ENCODE results near the gene MAPKAP1. TPM values are rescaled to one million over a fixed set of nuclear protein-coding genes. Genes with fewer than 3 reads are reported as not detected.

The MAPKAP1 gene
- total RNA-seq, 1 donor from 2014 or later = 35.9 TPM

DNA sequence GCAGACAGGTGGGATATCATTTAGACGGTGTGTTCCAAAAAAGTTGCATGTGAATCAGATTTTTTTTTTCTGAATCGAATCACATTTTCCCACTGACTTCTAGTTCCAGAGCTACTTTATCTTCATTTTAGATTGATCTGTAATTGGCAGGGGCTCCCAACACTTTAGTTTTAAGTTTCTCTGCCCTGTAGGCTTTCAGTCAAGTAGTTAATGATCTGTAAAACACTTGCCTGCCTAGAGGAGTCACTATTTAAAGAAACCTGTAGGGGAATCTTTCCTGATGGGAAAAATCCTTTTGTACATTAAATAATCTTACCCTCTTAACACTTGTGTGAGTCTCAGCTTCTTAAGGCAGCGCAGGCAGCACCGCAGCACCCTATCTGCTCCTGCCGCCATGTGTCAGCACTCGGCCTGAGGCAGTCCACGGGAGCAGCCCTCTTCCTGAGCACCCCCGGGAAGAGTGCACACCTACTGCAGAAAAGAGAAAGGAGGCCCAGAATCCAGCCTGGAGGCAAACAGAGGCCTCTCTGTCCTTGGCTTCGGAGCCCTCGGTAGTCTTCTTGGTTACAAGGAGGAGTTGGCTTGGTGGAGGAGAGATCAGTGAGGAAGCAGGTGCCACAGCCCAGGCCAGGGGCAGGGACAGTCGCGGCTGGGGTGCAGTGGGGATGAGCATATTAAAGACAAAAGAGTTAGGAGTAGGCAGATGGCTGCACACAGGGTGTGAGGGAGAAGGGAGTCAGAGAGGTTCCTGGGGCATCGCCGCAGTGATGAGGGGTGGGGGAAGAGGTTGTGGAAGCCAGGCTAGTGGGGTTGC lies 236.0 kb downstream of the MAPKAP1 start:
- DNase-seq (ENCODE audit: low spot score in 2 of 2) (no peak), FAIRE-seq (no peak)

DNA sequence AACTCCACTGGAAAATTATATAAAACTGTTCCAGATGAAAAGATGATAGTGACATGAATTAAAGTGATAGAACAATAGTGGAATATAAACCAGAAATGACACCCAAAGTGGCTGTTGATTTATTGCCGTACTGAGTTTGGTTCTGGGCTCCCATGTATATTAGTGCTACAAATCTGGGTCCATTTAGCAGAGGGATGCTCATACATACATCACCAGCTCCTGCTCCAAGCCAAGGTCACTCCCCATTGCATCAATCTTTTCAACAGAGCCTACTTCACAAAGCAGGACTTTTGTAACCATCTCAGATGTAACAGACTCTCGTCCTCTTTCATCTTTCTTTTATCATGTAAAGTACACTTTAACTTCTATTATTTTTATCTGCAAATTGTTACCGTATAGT lies 236.8 kb downstream of the MAPKAP1 start:
- FAIRE-seq = no peak
- no peak for DNase-seq (ENCODE audit: low spot score in 2 of 2)

DNA sequence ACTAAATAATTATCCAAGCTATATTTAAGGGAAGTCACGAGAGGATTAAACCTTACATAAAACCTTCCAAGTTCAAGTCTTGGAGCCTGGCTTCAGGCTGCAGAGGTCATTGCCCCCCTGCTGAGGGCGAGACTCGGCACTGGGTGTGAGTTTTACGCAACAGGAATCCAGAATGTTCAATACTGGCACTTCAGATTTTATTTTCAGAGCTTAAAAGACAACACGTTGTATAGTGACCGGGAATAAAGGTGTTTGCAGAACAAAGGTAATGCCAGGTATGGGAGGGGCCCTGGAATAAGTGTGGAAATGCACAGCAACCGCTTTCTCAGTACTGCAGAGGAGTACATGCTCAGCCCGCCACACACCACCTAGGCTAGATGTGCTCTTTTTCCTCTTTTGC lies 238.4 kb downstream of the MAPKAP1 start:
- DNase-seq (ENCODE audit: low spot score in 2 of 2) = no peak
- no peak for FAIRE-seq

DNA sequence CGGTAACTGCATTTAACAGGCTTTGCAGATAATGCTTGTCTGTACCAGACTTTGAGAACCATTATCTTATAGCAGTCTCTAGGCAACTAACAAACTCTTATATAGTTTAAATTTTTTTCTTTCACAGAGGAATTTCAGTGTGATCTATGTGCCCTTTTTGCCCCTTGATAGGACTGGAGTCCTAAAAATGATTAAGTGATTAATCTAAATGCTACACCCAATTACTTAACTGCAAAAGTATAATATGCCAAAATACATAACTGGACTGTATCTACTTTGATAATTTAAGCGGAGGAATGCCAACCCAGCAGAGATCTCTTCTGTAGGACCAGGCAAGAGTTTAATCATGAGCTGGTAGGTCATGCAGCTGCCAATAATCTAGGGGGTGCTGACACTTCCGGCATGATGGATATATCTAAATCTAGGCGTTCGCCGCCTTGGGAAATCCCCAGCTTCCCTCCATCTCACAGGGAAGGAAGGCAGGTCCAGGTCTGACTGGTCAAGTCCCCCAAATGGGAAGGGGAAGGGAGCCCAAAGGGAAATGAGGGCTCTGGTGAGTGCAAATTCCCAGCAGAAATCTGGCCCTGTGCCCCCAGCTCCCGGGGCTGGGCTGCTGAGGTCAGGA lies 239.8 kb downstream of the MAPKAP1 start:
- DNase-seq (ENCODE audit: low spot score in 2 of 2) (no peak), FAIRE-seq (no peak)

DNA sequence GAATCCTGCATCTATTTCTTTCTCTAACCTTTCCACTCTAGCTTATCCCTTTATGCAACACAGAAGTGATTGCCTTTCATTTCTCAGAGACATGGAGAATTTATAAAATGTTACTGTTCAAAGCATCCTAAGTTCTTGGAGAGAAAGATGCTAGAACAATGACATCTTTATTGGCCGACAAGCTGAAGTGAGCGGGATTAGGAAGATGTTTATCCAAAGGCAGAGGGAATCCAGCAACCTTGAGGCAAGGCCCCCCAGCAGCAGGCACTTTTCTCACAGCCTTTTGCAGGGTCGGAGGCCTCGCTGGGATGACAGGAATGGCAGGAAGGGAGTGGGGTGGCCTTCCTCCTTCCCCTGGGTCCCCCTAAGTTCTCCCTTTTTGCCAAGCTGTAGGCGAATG lies 240.6 kb downstream of the MAPKAP1 start:
- DNase-seq (ENCODE audit: low spot score in 2 of 2) = no peak
- no peak for FAIRE-seq

DNA sequence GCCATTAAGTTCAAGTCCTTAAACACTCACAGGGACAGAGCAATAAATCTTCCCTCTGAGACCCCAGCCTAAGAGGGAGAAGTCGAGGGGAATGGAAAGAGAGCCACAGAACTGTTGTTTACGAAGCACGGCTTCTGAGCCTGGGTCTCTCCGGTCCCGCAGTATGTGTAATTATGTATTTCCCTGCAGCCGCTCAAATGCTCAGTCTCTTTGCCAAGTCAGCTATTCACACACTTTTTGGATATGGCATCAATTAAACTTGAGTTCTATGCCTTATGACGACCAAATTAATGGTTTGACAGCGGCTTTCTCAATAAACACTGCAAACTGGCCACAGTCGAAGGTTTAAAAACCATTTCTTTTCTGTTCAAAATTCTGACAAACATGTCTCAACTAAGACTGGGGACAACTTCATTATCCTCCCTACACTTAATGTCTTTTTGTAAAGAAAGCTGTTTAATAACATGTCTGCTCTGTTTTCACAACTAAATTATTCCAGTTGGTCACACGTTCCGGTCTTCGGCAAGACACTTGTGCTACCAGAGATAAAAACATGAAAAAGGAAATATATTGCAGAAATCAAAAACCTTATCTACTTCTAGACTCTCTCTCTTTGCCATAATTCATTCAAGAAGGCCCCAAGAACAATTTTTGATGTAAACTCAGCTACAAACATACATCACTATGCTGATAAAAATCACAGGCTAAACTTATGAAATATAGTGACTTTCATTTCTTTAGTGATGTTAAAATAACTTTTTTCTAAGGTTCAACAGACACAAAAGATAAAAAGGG lies 242.2 kb downstream of the MAPKAP1 start:
- no peak for FAIRE-seq
- no peak for DNase-seq (ENCODE audit: low spot score in 2 of 2)

DNA sequence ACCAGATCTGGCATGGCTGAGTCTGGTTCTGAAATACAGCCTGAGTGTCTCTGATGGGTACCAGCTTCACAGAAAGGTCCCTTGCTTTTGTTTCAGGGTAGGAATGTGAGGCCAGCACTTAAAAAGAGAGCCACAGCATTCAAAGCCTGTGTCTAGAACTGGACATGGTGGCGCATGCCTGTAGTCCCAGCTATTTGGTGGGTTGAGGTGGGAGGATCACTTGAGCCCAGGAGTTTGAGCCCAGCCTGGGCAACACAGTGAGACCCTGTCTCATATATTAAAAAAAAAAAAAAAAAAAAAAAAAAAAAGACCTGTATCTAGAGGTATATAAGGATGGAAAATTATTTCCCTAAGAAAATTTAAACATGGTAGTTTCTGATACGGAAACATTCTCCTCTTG lies 243.1 kb downstream of the MAPKAP1 start:
- DNase-seq (ENCODE audit: low spot score in 2 of 2) (no peak), FAIRE-seq (no peak)

DNA sequence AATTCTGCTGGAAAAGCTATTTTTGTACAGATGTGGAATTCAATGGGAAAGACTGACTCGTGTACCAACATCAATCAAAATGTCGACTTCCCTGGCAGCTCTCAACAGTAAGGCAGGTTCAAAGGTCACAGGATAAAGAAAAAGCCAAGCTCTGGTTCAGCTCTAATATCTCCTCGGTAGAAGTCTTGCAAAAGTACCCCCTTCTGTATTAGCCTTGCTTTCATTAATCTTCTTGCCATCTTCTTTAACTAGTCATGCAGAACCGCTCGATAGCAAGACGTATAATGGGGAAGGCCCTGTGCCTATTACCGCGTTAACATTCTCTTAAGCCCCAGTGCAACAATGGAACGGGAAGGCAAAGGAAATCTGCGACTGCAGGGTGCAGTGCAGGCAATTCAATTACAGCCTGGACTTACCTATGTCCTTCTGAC lies 244.1 kb downstream of the MAPKAP1 start:
- FAIRE-seq (no peak), DNase-seq (ENCODE audit: low spot score in 2 of 2) (no peak)

DNA sequence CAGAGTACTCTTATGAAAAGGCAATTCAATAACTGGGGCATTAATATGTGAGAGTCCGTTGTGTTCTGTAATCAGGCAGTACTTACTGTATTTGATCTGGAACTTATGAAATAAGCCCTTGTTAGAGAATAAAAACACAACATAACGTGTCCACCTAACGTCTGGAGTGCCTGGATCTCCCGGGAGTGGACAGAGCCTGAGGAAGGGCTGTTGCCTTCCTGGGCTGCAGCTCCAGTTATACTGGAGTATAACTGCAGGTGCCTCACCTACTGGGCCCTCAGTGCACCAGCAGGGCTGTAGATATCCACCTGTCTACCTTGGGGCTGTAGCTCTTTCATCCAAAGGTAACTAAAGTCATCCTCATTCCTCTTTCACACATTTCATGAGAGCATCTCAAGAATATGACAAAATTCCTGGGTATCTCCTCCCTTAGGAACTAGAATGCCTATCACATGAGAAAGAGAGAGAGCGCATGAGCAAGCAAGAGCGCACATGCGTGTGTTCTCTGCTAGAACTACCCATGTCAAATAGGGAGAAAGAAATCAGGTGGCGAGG lies 245.3 kb downstream of the MAPKAP1 start:
- FAIRE-seq (no peak), DNase-seq (ENCODE audit: low spot score in 2 of 2) (no peak)

DNA sequence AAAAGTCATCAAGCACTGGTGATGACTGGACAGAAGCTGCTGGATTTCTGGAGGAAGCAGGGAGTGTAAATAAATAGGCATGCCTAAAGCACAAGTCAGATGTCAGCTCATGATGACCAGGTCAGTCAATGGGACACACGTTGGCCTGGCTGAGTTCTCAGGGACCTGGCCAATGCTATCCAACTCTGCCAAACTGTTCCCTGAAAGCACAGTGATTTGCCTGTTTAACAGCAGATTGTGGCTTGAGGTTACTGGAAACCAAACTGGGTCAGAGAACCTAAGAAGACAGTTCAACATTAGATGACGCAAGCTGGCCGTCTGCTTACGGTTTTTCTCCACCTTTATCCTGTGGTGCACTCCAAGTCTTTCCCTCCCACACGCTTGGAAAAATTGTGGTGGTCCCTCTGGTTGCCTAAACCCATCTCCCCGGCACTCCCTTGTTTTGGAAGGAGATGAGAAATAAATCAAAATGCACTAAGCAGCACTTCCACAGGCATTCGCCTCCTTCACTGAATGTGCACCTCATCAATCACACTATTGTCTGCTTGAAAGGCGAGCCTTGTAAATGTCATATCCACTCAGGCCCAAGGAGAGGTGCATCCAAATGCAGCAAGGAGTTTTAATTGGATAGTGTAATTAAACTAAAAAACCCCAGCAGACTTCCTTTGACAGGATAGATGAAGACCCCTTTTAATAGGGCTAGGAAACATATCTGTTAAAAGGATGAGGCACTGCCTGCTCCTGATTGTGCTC lies 245.9 kb downstream of the MAPKAP1 start:
- DNase-seq (ENCODE audit: low spot score in 2 of 2) (no peak), FAIRE-seq (no peak)

DNA sequence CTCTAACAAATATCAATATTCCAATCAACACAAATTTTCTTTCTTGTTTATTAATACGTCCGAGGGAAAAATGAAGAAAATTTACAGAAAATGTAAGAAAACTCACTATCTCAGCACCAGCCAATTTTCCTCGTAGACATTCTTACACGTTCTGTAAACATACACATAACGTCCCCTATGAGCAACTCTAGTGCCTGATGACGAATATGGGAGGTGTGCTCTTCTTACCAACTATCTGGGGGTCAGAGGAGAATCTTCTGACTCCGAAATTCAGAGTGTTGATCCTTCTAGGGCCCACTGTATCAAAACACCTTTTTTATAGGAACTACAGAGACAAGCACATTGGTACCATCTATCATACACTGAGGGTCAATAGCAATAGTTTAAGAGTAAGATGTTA lies 246.7 kb downstream of the MAPKAP1 start:
- no peak for DNase-seq (ENCODE audit: low spot score in 2 of 2)
- FAIRE-seq = no peak

DNA sequence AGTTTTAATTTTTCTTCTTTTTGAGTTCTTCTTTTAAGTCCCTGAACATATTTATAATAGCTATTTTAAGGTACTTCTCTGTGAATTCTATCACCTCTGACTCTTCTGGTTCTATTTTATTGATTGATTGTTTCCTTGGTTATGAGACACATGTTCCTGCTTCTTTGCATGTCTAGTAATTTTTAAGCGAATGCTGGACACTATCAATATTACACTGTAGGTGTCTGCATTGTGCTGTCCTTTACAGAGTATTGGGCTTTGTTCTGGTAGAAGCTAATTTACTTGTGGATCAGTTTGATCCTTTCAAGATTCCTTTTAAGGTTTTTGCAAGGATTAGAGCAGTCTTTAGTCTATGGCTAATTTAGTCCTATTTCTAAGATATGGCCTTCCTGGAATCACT lies 249.7 kb downstream of the MAPKAP1 start:
- no peak for DNase-seq (ENCODE audit: low spot score in 2 of 2)
- no peak for FAIRE-seq

DNA sequence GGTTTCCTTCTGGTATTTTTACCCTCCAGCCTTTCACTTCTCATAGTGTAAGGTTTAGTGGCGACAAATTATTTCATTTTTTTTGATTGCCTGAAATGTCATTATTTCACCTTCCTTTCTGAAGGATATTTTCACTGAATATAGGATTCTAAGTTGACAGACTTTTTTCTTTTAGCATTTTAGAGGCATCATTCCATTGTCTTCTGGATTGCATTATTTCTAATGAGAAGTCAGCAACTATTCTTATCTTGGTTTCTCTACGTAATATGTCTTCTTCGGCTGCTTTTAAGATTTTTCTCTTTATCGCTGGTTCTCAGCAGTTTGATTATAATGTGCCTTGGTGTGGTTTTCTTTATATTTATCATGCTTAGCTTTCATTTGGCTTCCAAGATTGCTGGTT lies 251.1 kb downstream of the MAPKAP1 start:
- DNase-seq (ENCODE audit: low spot score in 2 of 2) (no peak), FAIRE-seq (no peak)

DNA sequence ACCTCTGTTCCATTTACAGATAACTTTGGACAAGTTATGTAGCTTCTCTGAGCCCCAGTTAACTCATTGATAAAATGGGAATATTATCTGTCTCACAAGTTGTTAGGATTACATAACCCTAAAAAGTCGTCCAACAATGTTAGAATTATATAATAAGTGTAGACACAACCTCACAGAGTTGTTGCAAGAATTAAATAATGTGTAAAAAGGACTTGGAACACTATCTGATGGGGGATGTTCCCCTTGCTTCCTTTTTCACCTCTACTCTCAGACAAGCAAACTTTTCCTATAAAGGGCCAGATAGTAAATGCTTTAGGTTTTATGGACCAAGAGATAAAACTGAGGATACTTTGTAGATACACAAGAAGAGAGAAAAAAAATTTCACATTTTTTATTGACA lies 251.9 kb downstream of the MAPKAP1 start:
- no peak for DNase-seq (ENCODE audit: low spot score in 2 of 2)
- no peak for FAIRE-seq

DNA sequence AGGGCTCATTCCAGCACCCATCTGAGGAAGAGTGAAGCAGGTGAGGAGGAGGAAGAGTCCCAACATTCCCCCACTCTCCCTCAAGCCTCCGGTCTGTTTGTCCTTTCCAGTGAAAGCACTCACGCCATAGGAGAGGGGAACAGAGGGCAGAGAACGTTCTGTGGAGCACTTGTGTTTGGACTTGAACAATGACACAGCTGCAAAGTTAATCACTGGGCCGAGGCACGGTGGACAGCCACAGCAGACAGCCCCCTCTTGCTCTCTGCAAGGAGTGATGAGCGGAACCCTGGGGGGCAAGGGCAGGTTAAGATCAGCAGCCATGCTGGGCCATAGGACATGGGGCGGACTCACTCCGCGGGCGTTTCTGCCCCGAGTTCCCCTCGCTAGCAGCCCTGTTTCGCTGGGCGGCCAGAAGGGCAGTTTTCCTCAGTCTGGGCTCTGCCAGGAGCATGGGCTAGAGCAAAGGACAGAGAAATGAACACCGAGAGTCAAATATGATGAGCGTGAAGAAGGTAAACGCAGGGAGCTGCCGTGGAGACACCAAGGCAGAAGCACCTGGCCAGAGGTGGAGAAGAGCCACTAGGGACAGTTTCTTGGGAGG lies 259.7 kb downstream of the MAPKAP1 start:
- FAIRE-seq = no peak
- no peak for DNase-seq (ENCODE audit: low spot score in 2 of 2)

DNA sequence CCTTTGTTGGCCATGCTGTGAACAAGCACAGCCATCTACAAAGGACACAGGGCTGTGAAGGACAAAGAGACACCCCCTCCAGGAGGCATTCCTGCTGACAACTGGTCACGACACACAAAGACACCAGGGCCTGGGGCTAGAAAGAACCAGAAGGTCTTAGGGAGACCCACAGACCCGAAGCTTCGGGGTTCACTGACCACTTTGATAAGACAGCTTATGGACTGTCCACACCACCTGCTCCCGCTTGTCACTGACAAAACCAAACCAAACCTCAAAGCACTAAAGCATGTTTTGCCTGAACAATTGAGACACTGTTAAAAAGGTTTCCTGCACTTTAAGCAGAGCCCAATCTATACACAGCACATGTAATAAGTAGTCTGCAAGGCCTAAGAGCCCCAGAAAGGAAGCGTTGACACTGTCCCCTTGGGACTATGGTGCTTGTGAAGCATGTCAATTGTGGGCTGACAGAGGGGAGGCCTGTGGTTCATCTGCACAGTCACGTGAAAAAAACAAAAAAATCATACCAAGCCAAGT lies 260.4 kb downstream of the MAPKAP1 start:
- DNase-seq (ENCODE audit: low spot score in 2 of 2) (no peak), FAIRE-seq (no peak)

DNA sequence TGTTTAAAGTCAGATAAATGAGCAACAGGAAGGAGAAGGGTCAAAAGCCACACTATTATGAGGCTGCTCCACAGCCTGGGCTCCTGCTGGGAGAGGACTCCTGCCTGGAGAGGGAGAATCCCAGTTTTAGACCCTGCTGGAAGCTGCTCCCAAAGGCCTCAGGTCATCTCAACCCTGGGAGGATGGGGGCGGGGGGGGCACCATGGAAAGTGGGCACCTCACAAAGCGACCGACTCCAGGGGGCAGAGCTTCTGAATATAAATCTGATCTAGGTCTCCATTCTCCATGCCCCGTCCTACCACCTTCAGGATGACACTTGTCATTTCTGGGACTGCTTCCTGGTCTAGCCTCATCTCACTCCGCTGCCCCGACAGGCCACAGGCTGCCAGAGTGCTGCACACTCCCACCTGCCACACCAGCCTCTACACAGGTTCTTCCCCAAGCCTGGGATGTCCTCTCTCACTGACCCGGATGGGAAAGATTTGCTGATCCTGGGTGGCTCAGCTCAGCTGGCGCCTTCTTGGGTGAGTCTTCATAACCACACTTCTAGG lies 262.0 kb downstream of the MAPKAP1 start:
- FAIRE-seq = no peak

DNA sequence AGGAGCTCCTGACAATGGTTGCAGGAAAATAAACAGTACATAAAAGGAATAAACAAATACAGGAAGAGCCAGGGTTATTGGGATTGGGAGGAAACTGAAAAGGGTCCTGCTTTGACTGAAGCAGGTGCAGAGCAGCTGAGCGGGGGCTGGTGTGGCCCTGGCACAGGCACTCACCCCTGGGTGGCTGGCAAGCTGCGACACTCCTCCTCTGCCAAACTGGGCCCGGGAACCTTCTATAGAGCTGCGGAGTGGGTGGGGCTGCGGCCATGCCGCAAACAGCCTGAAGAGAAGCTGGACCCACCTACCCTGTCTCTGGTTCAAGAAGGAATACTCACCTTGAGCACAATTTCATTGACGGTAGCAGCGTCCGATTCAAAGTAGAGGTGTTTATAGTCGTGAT lies 262.8 kb downstream of the MAPKAP1 start:
- no peak for DNase-seq (ENCODE audit: low spot score in 2 of 2)

More for the DNA sequence above, 262.0 kb downstream of the MAPKAP1 start:
- DNase-seq (ENCODE audit: low spot score in 2 of 2) = no peak

DNA sequence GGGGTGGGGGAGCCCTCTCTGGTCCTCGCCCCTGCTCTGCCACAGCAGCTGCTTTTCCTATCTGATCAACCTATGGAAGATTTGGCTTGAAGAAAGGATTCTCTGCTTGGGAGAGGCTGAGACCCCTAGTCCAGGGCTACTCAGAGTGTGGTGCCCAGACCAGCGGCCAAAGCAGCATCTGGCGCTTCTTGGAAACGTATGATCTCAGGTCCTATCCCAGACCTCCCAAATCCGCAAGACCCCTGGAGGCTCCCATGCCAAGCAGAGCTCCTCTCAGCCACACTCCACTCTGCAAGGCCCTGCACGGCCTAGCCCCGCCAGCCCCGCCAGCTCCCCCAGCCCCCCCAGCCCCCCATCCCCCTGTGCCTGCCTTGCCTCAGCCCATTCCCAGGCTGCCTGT lies 263.6 kb downstream of the MAPKAP1 start:
- DNase-seq (ENCODE audit: low spot score in 2 of 2) (no peak), FAIRE-seq (no peak)

More for the DNA sequence above, 262.8 kb downstream of the MAPKAP1 start:
- no peak for FAIRE-seq

Data from frontal cortex (tissue), 4 donors.